Skeletal muscle satellite cell (primary cell): ENCODE results near the gene MYO9B.
A peak's percentile ranks its signal among the peaks of the same experiment; 100 is the strongest.

Source experiments
- H3K27me3 ChIP-seq: 2 replicates; pipeline ENCODE4 v1.7.0; 2013; ENCODE audit warnings: low read length; ENCODE audit not compliant: control insufficient read depth, insufficient read depth
- H3K36me3 ChIP-seq: 2 replicates; pipeline ENCODE4 v1.7.0; 2013; ENCODE audit warnings: mild to moderate bottlenecking, control low read depth, low read length; ENCODE audit not compliant: insufficient read depth
- H3K4me1 ChIP-seq: 2 replicates; pipeline ENCODE4 v1.7.0; 2013; ENCODE audit warnings: low read length; ENCODE audit not compliant: control insufficient read depth, insufficient read depth
- H3K4me2 ChIP-seq: 2 replicates; pipeline ENCODE4 v1.7.0; 2013; ENCODE audit warnings: mild to moderate bottlenecking, low read length
- H3K4me3 ChIP-seq: 2 replicates; pipeline ENCODE4 v1.7.0; 2013; ENCODE audit warnings: low read length
- H3K9ac ChIP-seq: 2 replicates; pipeline ENCODE4 v1.7.0; 2013; ENCODE audit warnings: mild to moderate bottlenecking, low read depth, low read length, moderate library complexity
- H3K9me3 ChIP-seq: replicated peaks from 2 replicates; pipeline ENCODE4 v1.7.0; 2013; ENCODE audit warnings: mild to moderate bottlenecking, control low read depth, low read length

The MYO9B gene

GRCh38 chr19:17234911-17235299 is 159.3 kb downstream of the MYO9B start:
- Histone ChIP-seq H3K36me3 (peaks cover 44% of the 10 kb centered on the region), H3K9ac (peak overlapping the region; percentile 72), H3K27me3 (no peaks in the 10 kb centered on the region)

GRCh38 chr19:17235300-17235970 is 159.9 kb downstream of the MYO9B start:
- Histone ChIP-seq H3K27me3 (no peaks in the 10 kb centered on the region), H3K9me3 (no peaks in the 10 kb centered on the region), H3K4me1 (peaks cover 20% of the 10 kb centered on the region), H3K36me3 (peaks cover 45% of the 10 kb centered on the region), H3K4me3 (peak overlapping the region; percentile 77), H3K9ac (peak overlapping the region; percentile 72), H3K4me2 (peak overlapping the region; percentile 93)

More at GRCh38 chr19:17234911-17235299, 159.3 kb downstream of the MYO9B start:
- H3K4me1 ChIP-seq: peaks cover 20% of the 10 kb centered on the region
- H3K4me2 ChIP-seq: peak overlapping the region; percentile 93
- H3K4me3 ChIP-seq: peak overlapping the region; percentile 77
- H3K9me3 ChIP-seq: no peaks in the 10 kb centered on the region

- peak overlapping the region; percentile 72 for H3K9ac ChIP-seq
- peaks cover 40% of the 10 kb centered on the region for H3K36me3 ChIP-seq
- peaks cover 21% of the 10 kb centered on the region for H3K4me1 ChIP-seq
- H3K4me2 ChIP-seq: peak overlapping the region; percentile 93
- peak overlapping the region; percentile 77 for H3K4me3 ChIP-seq
- no peaks in the 10 kb centered on the region for H3K27me3 ChIP-seq
- H3K9me3 ChIP-seq: no peaks in the 10 kb centered on the region
These were observed 160.6 kb downstream of the MYO9B start for GRCh38 chr19:17235971-17236777.

DNA sequence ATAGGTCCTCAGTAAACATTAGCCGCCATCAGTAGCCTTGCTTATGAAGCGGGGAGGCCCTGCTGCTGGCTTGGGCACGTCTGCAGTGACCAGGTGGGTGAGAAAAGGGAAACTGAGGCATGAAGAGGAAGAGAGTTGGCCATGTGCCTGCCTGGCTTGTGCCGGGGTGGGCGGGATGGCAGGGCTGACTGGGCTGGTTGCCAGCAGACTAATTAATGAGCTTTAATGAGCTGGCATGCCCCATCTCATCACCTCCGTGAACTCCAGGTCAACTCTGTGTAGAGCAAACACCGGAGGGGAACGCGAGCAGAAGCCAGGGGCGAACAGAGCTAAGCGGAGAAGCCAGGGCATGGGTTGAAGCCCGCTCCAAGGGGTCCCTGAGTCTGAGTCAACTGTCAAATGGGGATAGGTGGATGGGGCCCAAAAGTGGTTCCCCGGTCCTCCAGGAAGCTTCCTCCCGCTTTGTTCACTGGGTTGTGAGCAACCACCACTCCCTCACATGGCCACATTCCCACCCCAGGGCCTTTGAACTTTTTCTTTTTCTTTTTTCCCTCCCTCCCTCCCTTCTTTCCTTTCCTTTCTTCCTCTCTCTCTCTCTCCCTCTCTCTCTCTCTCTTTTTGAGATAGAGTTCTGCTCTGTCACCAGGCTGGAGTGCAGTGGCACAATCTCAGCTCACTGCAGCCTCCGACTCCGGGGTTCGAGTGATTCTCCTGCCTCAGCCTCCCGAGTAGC is 161.4 kb downstream of the MYO9B start:
- peaks cover 26% of the 10 kb centered on the region for H3K4me1 ChIP-seq
- H3K36me3 ChIP-seq: peaks cover 33% of the 10 kb centered on the region

GRCh38 chr19:17237747-17238706 is 162.4 kb downstream of the MYO9B start:
- no peak overlapping the region for H3K9ac ChIP-seq
- peaks cover 35% of the 10 kb centered on the region for H3K4me1 ChIP-seq
- no peak overlapping the region for H3K4me3 ChIP-seq
- no peaks in the 10 kb centered on the region for H3K27me3 ChIP-seq
- peaks cover 27% of the 10 kb centered on the region for H3K36me3 ChIP-seq
- no peaks in the 10 kb centered on the region for H3K9me3 ChIP-seq
- H3K4me2 ChIP-seq: no peak overlapping the region

More for the DNA sequence above, 161.4 kb downstream of the MYO9B start:
- Histone ChIP-seq H3K9ac (no peak overlapping the region), H3K9me3 (no peaks in the 10 kb centered on the region), H3K4me2 (no peak overlapping the region), H3K4me3 (no peak overlapping the region), H3K27me3 (no peaks in the 10 kb centered on the region)

DNA sequence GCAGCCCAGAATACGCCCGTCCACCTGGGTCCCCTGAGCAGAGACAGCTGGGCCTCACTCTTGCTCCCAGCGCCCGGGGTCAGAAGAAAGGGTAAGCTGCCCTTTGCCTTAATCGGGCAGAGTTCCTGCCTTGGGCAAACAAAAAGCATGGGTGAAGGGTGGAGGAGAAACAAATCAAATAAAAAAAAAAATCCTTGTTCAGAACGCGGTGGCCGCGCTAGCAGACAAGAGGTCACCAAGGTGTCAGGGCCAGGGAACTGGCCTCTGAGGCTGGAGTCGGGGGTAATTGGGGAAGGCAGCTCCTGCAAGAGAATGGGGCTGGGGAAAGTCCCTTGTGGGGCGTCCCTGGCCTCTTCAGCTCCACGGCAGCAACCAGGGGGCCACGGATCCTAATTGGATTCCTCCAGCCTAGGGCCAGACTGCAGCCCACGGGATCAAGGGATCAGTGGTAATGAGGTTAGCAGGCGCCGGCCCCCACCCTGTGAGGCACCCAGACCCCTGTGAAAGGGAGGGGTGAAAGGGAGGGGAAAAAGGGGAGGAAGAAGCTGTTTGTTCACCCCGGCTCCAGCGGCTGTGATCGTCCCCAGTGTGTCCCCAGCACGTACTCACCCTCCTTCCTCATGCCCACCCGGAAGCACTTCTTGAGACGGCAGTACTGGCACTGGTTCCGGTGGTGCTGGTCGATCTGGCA is 164.6 kb downstream of the MYO9B start:
- no peak overlapping the region for H3K9ac ChIP-seq
- peaks cover 33% of the 10 kb centered on the region for H3K4me1 ChIP-seq
- no peaks in the 10 kb centered on the region for H3K27me3 ChIP-seq
- H3K4me2 ChIP-seq: no peak overlapping the region
- peaks cover 22% of the 10 kb centered on the region for H3K36me3 ChIP-seq
- no peak overlapping the region for H3K4me3 ChIP-seq
- H3K9me3 ChIP-seq: no peaks in the 10 kb centered on the region

DNA sequence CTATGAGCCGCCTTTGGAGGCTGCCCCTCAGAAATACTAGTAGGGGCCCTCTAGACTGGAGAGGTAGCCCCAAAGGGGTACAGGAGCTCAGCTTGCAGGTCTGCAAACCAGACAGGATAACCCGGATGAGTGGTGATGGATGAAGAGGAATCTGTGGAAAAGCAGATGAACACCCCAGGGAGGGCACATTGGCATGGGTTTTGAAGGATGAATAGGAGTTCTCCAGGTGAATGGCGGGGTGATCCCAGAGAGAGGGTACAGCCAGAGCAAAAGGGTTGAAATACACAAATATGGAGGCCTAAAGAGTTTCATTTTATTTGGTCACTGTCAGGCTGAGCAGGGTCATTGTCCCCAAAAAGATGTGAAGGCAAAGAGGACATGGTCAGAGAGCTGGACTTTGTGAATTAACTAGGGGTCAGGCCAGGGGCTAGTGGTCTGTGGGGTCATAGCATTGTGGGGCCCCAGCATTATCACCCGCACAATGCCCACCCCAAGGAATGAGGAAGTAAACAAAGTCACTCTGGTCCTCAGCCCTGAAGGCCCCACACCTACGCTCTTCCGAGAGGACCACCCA is 165.3 kb downstream of the MYO9B start:
- Histone ChIP-seq H3K27me3 (no peaks in the 10 kb centered on the region), H3K4me3 (no peak overlapping the region), H3K4me1 (peaks cover 27% of the 10 kb centered on the region), H3K4me2 (no peak overlapping the region), H3K9me3 (no peaks in the 10 kb centered on the region), H3K36me3 (peaks cover 22% of the 10 kb centered on the region), H3K9ac (no peak overlapping the region)

- Histone ChIP-seq H3K36me3 (peaks cover 21% of the 10 kb centered on the region), H3K27me3 (no peaks in the 10 kb centered on the region), H3K4me3 (peak overlapping the region; percentile 96), H3K4me2 (peak overlapping the region; percentile 91), H3K4me1 (peaks cover 35% of the 10 kb centered on the region), H3K9me3 (no peaks in the 10 kb centered on the region), H3K9ac (no peak overlapping the region)
These were observed 167.0 kb downstream of the MYO9B start for GRCh38 chr19:17242431-17243208.

GRCh38 chr19:17243211-17243829 is 167.7 kb downstream of the MYO9B start:
- Histone ChIP-seq H3K4me3 (peak overlapping the region; percentile 96), H3K4me1 (peaks cover 35% of the 10 kb centered on the region), H3K9ac (peak overlapping the region; percentile 75), H3K27me3 (no peaks in the 10 kb centered on the region), H3K4me2 (peak overlapping the region; percentile 91), H3K9me3 (no peaks in the 10 kb centered on the region), H3K36me3 (peaks cover 14% of the 10 kb centered on the region)
